GM21515 (cell line): ENCODE measurements around the gene RANBP2.

ENCODE experiments used
- ATAC-seq: cut with Tn5 transposase; IDR thresholded peaks from one replicate; pipeline ENCODE4 v1.9.1; 2021; ENCODE audit not compliant: unreplicated experiment

The RANBP2 gene

GRCh38 chr2:108776475-108776874 is 57.2 kb downstream of the RANBP2 start:
- ATAC-seq, result peak; percentile 71

GRCh38 chr2:108778857-108779256 is 59.6 kb downstream of the RANBP2 start:
- no peak for ATAC-seq

- ATAC-seq, result no peak
Measured at GRCh38 chr2:108786008-108786353, 66.7 kb downstream of the RANBP2 start.

- ATAC-seq, result peak; percentile 95
Measured at GRCh38 chr2:108786354-108787215, 67.3 kb downstream of the RANBP2 start, which contains the start of gene CCDC138. TSS of gene CCDC138 (plus strand) at chr2:108786771. CDS start at chr2:108786823, 52 bp downstream.

DNA sequence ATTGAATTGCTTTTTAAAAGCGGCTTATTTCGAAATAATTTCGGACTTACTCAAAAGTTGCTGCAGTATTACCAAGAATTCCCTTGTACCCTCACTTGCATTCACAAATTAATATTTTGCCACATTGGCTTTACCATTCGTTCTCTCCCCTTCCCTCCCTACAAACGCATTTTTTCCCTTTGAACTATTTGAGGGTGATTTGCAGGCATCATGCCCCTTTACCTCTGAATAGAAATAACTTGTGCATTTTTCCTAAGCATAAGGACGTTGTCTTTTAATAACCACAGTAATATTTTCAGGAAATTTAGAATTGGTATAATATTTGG is 67.9 kb downstream of the RANBP2 start:
- ATAC-seq, result no peak

DNA sequence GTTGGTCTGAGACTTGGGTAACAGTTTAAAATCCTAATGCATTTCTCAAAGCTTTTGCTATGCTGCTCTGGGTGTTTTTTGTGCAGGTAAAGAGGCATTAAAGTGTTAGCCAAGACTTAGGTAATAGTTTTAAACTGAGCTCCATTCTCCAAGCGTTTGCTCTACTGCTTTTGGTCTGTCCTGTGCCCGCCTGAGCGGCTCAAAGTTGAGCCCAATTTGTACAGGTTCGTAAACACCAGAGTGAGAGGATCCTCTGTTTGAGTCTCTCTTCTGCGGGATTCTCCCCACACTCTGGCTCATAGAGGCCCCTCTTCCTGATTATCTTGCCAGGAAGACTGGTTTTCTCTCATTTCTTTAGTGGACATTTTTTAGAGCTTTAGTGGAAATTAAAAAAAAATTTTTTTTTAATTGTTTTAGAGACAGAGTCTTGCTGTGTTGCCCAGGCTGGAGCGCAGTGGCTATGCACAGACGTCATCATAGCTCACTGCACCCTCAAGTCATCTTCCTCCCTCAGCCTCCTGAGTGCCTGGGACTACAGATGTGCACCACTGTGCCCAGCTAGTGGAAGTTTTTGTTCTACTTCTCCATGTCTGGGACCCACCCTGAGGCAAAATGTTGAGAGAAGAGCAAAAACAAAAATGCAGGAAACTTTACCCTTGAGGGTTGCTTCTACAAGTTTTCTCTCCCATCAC is 83.9 kb downstream of the RANBP2 start:
- ATAC-seq, result no peak

DNA sequence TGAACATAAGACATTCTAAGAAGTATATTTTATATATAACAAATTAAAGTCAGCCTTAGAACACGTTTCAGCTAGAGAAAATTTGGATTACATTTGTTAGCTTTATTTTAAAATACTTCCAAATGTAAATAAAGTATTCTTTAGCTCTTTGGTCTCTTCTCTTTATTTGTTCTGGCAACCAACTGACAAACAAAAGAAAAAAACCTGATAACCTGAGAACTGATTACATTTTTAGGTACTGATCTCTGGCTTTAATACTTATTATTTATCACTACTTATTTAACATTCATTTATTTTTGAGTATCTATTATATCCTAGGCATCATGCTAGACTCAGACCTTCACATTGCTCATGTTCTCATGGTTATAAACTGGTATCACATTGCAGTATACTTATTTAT is 85.8 kb downstream of the RANBP2 start:
- ATAC-seq, result no peak

- ATAC-seq, result no peak
Measured at GRCh38 chr2:108805782-108806181, 86.5 kb downstream of the RANBP2 start.

GRCh38 chr2:108806371-108807113 is 87.3 kb downstream of the RANBP2 start:
- no peak for ATAC-seq

DNA sequence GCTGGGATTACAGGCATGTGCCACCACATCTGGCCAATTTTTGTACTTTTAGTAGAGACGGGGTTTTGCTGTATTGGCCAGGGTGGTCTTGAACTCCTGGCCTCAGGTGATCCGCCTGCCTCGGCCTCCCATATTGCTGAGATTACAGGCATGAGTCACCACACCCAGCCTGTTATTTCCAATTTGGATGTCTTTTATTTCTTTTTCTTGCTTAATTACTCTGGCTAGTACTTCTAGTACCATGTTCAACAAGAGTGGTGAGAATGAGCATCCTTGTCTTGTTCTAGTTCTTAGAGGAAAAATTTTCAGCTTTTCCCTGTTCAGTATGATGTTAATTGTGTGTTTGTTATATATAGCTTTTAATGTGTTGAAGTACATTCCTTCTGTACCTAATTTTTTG is 90.7 kb downstream of the RANBP2 start:
- no peak for ATAC-seq

DNA sequence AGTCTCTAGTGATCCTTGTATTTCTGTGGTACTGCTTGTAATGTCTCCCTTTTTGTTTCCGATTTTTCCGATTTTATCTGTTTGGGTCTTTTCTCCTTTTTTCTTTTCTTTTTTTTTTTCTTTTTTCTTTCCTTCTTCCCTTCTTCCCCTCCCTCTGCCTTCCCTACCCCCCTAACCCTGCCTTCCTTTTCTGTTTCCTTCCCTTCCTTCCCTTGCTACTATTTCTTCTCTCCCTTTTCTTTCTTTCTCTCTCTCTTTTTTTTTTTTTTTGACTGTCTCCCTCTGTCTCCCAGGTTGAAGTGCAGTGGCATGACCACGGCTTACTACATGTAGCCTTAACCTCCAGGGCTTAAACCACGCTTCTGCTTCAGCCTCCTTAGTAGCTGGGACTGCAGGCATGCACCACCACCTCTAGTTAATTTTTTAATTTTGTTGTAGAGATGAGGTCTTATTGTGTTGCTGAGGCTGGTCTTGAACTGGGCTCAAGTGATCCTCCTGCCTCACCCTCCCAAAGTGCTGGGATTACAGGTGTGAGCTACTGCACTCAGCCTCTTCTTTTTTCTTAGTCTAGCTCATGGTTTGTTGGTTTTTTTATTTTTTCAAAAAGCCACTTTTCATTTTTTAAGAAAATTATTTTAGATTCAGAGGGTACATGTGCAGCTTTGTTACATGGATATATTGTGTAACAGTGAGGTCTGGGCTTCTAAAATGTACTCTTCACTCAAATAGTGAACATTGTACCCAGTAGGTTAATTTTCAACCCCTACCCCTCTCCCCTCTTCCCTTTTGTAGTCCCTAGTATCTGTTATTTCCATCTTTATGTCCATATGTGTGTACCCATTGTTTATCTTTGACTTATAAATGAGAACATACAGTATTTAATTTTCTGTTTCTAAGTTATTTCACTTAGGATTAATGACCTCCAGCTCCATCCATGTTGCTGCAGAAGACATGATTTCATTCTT is 92.0 kb downstream of the RANBP2 start:
- ATAC-seq, result no peak

DNA sequence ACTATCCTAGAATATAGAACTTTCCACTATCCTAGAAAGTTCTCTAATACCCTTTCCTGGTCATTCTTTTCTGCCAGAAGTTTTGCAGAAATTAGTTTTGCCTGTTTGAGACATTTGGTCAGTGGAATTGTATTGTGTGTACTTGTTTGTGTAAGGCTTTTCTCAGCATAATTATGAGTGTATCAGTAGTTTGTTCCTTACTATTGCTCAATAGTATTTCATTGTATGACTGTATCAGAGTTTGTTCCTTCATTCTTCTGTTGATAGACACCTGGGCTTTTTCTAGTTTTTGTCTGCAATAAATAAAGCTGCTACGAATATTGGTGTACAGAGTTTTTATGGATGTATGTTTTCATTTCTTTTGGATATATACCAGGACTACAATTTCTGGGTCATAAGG is 94.5 kb downstream of the RANBP2 start:
- no peak for ATAC-seq

- ATAC-seq, result no peak
Measured at GRCh38 chr2:108820482-108820881, 101.2 kb downstream of the RANBP2 start.

DNA sequence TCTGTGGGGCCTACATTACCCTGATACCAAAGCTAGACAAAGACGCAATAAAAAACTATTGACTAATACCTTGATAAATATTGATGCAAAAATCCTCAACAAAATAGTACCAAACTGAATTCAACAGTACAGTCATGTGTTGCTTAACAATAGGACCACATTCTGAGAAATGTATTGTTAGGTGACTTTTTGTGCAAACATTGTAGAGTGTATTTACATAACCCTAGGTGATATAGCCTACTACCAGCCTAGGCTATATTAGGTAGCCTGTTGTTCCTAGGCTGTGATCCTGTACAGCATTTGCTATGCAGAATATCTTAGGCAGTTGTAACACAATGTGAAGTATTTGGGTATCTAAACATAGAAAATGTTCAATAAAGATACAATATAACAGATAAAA is 104.0 kb downstream of the RANBP2 start:
- ATAC-seq, result no peak

DNA sequence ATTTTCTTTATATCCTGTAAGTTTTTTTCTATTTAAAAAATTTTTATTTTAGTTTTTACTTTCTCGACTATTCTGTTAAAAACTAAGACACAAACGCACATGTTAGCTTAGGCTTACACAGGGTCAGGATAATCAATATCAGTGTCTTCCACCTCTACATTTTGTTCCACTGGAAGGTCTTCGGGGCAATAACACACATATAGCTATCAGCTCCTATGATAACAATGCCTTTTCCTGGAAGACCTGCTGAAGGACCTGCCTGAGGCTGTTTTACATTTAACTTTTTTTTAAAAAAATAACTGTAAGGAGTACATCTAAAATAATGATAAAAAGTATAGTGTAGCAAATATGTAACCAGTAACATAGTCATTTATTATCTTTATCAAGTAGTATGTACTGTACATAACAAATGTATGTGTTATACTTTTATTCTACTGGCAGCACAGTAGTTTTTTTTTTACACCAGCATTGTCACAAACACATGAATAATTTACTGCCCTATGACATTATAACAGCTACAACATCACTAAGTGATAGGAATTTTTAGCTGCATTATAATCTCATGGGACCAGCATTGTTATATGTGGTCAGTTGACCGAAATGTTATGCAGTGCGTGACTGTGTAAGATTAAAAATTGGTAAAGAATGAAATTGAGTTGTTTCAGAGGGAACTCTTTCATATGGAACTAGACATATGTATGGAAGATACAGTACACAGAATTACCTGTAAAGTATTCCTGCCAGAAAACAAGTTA is 105.2 kb downstream of the RANBP2 start:
- no peak for ATAC-seq

DNA sequence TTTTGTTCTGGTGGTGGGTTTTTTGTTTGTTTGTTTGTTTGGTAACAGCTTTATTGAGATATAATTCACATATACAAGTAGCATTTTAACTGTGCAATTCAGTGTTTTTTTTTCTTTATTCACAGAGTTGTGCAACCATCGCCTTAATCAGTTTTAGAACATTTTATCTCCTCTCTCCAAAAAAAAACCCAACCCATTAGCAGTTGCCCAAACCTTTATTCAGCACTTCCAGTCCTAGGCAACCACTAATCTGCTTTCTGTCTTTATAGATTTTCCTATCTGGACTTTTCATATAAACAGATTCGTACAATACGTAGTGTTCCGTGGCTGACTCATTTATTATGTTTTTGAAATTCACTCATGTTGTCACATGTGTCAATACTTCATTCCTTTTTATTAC is 106.0 kb downstream of the RANBP2 start:
- ATAC-seq, result no peak

- no peak for ATAC-seq
Measured at GRCh38 chr2:108825736-108826135, 106.5 kb downstream of the RANBP2 start.

- ATAC-seq, result no peak
Measured at GRCh38 chr2:108829578-108830310, 110.5 kb downstream of the RANBP2 start.

DNA sequence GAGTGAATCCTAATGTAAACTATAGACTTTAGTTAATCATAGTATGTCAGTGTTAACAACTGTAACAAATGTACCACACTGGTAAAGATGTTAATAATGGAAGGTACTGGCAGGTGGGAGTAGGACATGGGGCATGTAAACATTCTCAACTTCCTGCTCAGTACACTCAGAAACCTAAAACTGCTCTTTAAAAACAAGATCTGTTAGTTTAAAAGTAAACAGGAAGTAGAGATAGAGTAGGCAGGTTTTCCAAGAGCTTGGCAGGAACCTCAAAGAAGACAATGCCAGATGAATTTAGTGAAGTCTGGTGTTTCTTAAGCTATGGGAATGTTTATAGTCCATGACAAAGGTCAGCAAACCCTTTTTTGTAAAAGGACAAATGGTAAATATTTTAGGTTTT is 113.9 kb downstream of the RANBP2 start:
- no peak for ATAC-seq
